GM13976 (cell line): ENCODE measurements around the gene CSF1R.

Experiments
- DNase-seq: peaks from one replicate; pipeline ENCODE4 v3.0.0; 2012; ENCODE audit warnings: low spot score
- in situ Hi-C: fragments of 300-500 bp; cut with MboI; formaldehyde crosslinking; loops from one replicate; pipeline ENCODE4 v1.12.0; 2022; ENCODE audit warnings: low sequenced_read_pairs, mixed read lengths, inconsistent platforms; ENCODE audit not compliant: unreplicated experiment
- TF ChIP-seq, protein P1 (sequence below): IDR thresholded peaks from 2 replicates; pipeline ENCODE4 v1.5.1; 2012; ENCODE audit warnings: borderline replicate concordance, mild to moderate bottlenecking; ENCODE audit not compliant: insufficient read depth; ENCODE audit errors: extremely low read depth, missing control alignments, control extremely low read depth

The CSF1R gene

DNA sequence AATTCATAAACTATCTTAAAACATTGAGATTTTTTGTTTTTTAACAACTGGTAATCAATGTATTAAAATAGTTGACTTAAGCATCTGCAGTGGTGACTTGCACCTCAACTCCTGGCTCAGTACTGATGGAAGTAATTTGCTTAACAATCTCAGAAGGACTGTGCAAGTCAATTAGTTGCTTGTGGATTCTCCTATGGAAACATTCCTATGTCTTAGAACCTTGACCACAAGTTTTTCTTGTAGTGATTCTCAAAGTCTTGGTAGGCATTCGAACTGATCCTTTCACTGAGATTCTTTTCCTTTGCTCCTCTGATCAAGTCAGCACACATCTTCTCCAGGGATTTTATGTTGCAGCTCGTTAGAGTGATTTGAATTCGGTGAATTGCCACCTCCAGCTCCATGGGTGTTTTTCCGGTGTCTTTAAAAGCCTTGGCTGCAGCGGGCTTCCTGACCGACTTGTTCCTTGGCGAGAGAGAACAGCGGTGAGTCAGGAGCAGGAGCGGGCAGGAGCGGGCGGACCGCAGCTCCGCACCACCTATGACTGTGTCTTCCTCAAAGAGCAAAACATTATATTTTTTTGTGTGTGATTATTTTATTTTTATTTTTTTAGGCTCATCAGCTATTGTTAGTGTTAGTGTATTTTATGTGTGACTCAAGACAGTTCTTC is 64.7 kb downstream of the CSF1R start:
- in situ Hi-C loops = no loop called here
- DNase-seq = no peak
- TF ChIP-seq, protein P1, sequence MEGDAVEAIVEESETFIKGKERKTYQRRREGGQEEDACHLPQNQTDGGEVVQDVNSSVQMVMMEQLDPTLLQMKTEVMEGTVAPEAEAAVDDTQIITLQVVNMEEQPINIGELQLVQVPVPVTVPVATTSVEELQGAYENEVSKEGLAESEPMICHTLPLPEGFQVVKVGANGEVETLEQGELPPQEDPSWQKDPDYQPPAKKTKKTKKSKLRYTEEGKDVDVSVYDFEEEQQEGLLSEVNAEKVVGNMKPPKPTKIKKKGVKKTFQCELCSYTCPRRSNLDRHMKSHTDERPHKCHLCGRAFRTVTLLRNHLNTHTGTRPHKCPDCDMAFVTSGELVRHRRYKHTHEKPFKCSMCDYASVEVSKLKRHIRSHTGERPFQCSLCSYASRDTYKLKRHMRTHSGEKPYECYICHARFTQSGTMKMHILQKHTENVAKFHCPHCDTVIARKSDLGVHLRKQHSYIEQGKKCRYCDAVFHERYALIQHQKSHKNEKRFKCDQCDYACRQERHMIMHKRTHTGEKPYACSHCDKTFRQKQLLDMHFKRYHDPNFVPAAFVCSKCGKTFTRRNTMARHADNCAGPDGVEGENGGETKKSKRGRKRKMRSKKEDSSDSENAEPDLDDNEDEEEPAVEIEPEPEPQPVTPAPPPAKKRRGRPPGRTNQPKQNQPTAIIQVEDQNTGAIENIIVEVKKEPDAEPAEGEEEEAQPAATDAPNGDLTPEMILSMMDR = no peak

DNA sequence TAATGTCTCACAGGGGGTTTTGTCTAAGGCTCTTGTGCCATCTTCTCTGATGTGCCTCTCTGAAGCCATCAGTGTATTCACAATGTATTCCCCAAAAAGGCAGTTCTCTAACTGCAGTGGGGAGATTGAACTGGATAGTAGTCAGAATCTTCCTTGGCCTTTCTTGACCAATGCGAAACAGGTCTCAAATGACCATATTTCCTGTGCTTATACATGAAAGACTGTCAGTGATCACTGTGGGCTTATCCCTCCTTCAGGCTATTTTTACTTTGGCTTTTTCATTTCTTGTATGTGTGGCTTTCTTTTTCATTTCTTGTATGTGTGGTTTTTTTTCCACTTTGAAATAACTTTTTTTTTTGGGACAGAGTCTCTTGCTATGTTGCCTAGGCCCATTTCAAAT is 66.1 kb downstream of the CSF1R start:
- peak; percentile 34 for DNase-seq
- TF ChIP-seq, protein P1 = no peak
- in situ Hi-C loops = no loop called here

DNA sequence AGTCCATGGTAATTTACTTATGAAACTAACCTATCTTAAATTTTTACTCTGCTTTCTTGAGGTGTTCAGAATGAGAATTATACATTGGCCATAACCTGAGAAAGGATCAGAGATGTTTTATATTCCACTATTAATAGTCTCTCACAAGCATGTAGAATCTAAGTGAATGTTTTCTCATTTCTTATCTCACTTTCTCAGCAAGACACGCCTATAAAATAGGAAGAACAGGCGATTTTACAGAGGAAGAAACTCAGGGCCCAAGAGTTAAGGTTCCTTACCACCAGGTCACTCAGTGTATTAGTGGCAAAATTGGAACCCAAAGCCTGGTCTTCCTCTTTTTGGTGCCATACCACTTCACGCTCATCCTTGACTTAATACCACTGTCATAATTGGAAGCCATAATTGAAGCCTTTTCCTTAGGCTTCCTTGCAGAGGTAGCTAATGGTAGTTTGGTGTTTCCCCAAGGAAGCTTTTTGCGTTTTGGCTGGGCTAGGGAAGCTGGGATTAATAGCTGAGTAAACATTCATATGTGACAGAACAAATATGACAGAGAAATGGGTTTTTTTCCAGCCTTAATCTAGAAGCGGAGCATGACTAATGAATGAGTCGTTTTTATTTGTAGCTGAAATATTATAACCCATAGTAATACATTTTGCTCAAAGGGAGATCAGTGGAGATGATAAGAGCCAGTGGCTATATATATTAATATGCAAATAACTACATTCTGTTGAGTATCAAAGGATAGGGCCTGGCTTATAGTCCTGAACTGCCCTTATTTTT is 68.9 kb downstream of the CSF1R start:
- no peak for DNase-seq
- TF ChIP-seq, protein P1 = no peak
- in situ Hi-C loops = no loop called here

DNA sequence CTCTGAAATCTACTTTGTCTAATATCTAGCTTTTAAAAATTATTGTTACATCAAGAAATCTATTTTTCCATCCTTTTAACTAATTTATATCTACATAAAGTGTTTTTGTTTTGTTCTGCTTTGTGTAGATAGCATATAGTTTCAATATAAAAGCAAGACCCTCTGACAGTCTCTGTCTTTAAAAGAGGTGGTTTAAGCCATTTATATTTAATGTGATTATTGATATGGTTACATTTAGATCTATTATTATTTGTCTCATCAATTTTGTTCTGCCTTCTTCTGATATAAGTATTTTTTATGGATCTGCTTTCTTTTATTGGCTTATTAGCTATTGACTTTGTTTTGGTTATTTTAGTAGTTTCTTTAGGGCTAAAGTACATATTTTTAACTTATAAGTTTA is 69.8 kb downstream of the CSF1R start:
- in situ Hi-C loops = no loop called here
- no peak for DNase-seq
- TF ChIP-seq, protein P1 = no peak

DNA sequence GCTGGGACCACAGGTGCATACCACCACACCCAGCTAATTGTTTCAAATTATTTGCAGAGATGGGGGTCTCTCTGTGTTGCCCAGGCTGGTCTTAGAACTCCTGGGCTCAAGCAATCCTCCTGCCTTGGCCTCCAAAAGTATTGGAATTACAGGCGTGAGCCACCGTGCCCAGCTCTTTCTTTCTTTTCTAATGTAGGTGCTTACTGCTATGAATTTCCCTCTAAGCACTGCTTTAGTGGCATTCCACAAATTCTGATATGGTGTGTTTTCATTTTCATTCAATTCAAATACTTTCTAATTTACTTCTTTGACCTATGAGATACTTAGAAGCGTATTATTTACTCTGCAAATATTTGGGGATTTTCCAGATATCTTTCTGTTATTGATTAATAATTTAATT is 70.9 kb downstream of the CSF1R start:
- TF ChIP-seq, protein P1 = no peak
- DNase-seq = no peak
- in situ Hi-C loops = no loop called here

DNA sequence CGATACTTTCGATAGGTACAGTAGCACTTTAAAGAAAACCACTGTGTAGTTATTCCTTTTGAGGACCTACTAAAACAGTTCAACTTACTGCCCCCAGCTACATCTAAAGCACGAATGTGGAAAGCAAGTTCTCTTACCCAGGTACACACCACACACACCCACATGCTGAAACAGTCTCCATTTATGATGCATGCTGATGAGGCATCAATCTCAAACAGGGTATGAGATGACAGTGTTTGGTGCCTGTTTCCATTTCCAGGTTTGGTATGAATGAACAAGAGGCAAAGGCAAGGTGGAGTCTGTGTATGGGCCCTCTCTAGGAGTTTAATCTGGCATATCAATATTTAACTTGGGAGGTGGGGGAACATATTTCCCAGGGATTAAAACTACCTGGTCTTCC is 71.9 kb downstream of the CSF1R start:
- TF ChIP-seq, protein P1 = no peak
- DNase-seq = no peak
- in situ Hi-C loops = no loop called here

DNA sequence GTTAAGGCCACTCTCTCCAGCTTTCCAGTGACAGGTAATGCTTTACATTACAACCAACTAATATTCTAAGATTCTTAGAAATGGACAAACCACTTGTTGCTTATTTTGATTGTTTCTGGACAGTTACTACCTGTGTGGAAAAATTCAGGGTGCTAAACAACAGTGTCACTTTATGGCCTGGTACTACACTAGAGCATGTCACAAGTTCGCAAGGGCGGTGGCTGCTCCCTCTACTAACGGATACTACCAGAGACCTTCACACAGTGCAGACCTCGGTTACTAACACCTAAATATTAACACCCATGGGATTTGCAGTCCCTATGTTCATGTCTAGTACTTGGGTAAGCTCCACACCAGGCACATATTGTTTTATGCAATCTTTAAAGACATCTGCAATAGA is 72.4 kb downstream of the CSF1R start:
- DNase-seq = no peak
- in situ Hi-C loops = no loop called here
- TF ChIP-seq, protein P1 = no peak
